ENCODE data around the gene MAGI2. TPM values are rescaled to one million over a fixed set of nuclear protein-coding genes. Genes with fewer than 3 reads are reported as not detected.

MAGI2 gene
- total RNA-seq, 4 donors from 2014 or later: 0.90 to 2.4 (median 0.99) TPM

DNA sequence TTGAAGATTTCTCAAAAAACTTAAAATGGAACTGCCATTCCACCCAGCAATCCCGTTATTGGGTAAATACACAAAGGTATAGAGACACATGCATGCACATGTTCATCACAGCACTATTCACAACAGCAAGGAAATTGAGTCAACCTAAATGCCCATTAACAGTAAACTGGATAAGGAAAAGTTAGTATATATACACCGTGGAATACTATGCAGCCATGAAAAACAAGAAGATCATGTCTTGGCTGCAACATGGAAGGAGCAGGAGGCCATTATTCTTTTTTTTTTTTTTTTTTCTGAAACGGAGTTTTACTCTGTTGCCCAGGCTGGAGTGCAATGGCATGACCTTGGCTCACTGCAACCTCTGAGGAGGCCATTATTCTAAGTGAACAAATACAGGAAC, 749.0 kb downstream of the MAGI2 start:
- in situ Hi-C loops (cut with MboI; ENCODE audit: low sequenced_read_pairs in 4 of 4): no loop called here
- Histone ChIP-seq H3K4me3 (no peak overlapping the region), H3K36me3 (no peaks in the 10 kb centered on the region), H3K27ac (no peak overlapping the region), H3K9me3 (no peaks in the 10 kb centered on the region), H3K4me1 (peaks cover 0 to 8% of the 10 kb centered on the region in 2 donors), H3K27me3 (no peaks in the 10 kb centered on the region)
- no peak for DNase-seq
- intact Hi-C loops (cut with DNase I; ENCODE audit: low total_unique reads): loop anchor here (5.0 kb wide), 1 partner anchor 63 kb away; no protein-coding TSS in a partner anchor
- ATAC-seq: no peak
- no peak for TF ChIP-seq POLR2A (IDR thresholded peaks at IDR 0.05)
- TF ChIP-seq, protein P1, sequence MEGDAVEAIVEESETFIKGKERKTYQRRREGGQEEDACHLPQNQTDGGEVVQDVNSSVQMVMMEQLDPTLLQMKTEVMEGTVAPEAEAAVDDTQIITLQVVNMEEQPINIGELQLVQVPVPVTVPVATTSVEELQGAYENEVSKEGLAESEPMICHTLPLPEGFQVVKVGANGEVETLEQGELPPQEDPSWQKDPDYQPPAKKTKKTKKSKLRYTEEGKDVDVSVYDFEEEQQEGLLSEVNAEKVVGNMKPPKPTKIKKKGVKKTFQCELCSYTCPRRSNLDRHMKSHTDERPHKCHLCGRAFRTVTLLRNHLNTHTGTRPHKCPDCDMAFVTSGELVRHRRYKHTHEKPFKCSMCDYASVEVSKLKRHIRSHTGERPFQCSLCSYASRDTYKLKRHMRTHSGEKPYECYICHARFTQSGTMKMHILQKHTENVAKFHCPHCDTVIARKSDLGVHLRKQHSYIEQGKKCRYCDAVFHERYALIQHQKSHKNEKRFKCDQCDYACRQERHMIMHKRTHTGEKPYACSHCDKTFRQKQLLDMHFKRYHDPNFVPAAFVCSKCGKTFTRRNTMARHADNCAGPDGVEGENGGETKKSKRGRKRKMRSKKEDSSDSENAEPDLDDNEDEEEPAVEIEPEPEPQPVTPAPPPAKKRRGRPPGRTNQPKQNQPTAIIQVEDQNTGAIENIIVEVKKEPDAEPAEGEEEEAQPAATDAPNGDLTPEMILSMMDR (IDR thresholded peaks at IDR 0.05 in 4 of 5, conservative IDR thresholded peaks at IDR 0.05 in 1 of 5): no peak

DNA sequence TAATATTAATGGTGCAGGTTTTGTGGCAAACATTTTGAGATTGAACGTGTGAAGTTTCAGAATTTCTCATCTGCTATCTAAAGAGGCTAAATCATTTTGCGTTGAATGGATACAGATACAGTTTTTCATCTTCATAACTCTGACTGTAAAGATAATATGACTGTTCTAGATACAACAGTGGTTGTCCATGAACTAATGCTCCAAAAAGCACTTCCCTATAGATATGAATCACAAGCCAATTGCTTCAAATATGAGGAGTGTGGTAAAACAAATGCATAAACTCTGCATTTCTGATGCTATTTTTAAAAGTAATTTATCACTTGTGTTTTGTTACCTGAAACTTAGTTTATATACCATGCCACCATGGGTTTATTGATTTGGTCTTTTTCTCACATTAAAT, 750.1 kb downstream of the MAGI2 start:
- in situ Hi-C loops (cut with MboI; ENCODE audit: low sequenced_read_pairs in 4 of 4): no loop called here
- no peak overlapping the region for H3K27ac ChIP-seq
- no peak for ATAC-seq

DNA sequence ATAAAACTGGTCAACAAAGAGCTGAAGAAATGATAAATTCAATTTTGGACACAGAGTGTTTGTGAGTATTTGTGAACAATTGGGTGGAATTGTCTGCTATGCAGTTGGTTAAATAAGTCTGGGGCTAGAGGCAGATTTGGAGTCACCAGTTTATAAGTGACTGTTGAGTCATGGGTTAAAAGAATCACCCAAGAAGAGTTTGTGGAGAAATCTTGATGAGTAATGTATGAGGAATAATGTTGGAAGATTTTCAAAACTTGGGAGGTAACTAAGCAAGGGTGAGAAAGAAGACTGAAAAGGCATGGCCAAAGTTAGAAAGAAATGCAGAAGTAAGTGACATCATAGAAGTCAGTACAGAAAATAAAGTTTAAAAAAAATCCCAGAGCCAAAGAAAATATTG, 750.7 kb downstream of the MAGI2 start:
- DNase-seq: no peak
- no peaks in the 10 kb centered on the region for H3K36me3 ChIP-seq
- peak; percentile 39 to 83 for ATAC-seq
- in situ Hi-C loops (cut with MboI; ENCODE audit: low sequenced_read_pairs in 4 of 4): no loop called here
- TF ChIP-seq, protein P1 (IDR thresholded peaks at IDR 0.05 in 4 of 5, conservative IDR thresholded peaks at IDR 0.05 in 1 of 5): no peak
- no peak for TF ChIP-seq POLR2A (IDR thresholded peaks at IDR 0.05)
- peaks cover 0 to 8% of the 10 kb centered on the region in 2 donors for H3K4me1 ChIP-seq
- H3K9me3 ChIP-seq: no peaks in the 10 kb centered on the region
- no peaks in the 10 kb centered on the region for H3K27me3 ChIP-seq
- no peak overlapping the region for H3K4me3 ChIP-seq
- H3K27ac ChIP-seq: peak overlapping the region in 1 of 4 donors; percentile 16
- intact Hi-C loops (cut with DNase I; ENCODE audit: low total_unique reads): loop anchor here (5.0 kb wide), 1 partner anchor 65 kb away; no protein-coding TSS in a partner anchor

More for the DNA sequence above, 750.1 kb downstream of the MAGI2 start:
- TF ChIP-seq, protein P1 (IDR thresholded peaks at IDR 0.05 in 4 of 5, conservative IDR thresholded peaks at IDR 0.05 in 1 of 5): no peak
- H3K4me3 ChIP-seq: no peak overlapping the region
- H3K36me3 ChIP-seq: no peaks in the 10 kb centered on the region
- DNase-seq: no peak
- no peaks in the 10 kb centered on the region for H3K9me3 ChIP-seq
- no peaks in the 10 kb centered on the region for H3K27me3 ChIP-seq
- intact Hi-C loops (cut with DNase I; ENCODE audit: low total_unique reads): loop anchor here (5.0 kb wide), 1 partner anchor 64 kb away; no protein-coding TSS in a partner anchor
- H3K4me1 ChIP-seq: peaks cover 0 to 8% of the 10 kb centered on the region in 2 donors

DNA sequence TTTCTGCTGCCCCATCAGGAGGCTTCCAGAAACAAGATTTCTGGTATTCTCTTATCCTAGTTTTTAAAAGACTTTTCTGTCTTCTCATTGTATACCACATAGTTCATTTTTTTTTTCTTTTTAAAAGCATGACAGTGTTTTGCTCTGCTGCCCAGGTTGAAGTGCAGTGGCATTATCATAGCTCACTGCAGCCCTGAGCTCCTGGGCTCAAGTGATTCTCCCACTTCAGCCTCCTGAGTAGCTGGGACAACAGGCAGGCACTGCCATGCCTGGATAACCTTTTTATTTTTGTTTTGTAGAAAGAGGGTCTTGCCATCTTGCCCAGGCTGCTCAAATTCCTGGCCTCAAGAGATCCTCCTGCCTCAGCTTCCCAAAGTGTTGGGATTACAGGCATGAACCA, 757.6 kb downstream of the MAGI2 start:
- H3K4me3 ChIP-seq: no peak overlapping the region
- intact Hi-C loops (cut with DNase I; ENCODE audit: low total_unique reads) (no loop called here), in situ Hi-C loops (cut with MboI; ENCODE audit: low sequenced_read_pairs in 4 of 4) (no loop called here)
- DNase-seq: no peak
- no peaks in the 10 kb centered on the region for H3K9me3 ChIP-seq
- peaks cover 7 to 10% of the 10 kb centered on the region in 2 donors for H3K4me1 ChIP-seq
- H3K36me3 ChIP-seq: no peaks in the 10 kb centered on the region
- no peak for ATAC-seq
- H3K27ac ChIP-seq: no peak overlapping the region
- H3K27me3 ChIP-seq: no peaks in the 10 kb centered on the region
- no peak for TF ChIP-seq POLR2A (IDR thresholded peaks at IDR 0.05)
- TF ChIP-seq, protein P1 (IDR thresholded peaks at IDR 0.05 in 4 of 5, conservative IDR thresholded peaks at IDR 0.05 in 1 of 5): no peak

DNA sequence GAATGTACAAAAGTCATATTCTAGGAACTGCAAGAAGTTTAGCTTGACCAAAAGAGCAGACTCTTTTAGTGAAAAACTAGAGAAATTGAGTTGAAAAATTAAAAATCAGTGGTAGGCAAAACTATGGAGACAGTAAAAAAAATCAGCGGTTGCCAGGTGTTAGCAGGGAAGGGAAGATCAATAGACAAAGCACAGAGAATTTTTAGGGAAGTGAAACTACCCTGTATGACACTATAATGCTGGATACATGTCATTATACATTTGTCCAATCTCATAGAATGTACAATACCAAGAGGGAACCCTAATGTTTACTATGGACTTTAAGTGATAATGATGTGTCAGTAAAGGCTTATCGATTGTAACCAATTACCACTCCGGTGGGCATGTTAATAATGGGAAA, 761.9 kb downstream of the MAGI2 start:
- Histone ChIP-seq H3K27ac (no peak overlapping the region), H3K36me3 (no peaks in the 10 kb centered on the region), H3K4me1 (peaks cover 0 to under 1% of the 10 kb centered on the region in 2 donors), H3K4me3 (no peak overlapping the region), H3K27me3 (no peaks in the 10 kb centered on the region), H3K9me3 (no peaks in the 10 kb centered on the region)
- DNase-seq: no peak
- intact Hi-C loops (cut with DNase I; ENCODE audit: low total_unique reads): no loop called here
- no peak for ATAC-seq
- in situ Hi-C loops (cut with MboI; ENCODE audit: low sequenced_read_pairs in 4 of 4): no loop called here
- TF ChIP-seq POLR2A (IDR thresholded peaks at IDR 0.05): no peak
- TF ChIP-seq, protein P1 (IDR thresholded peaks at IDR 0.05 in 4 of 5, conservative IDR thresholded peaks at IDR 0.05 in 1 of 5): no peak
